HG03280 (cell line): Measurements from ENCODE around the gene PTPRN2.

Experiments used
- ATAC-seq: cut with Tn5 transposase; IDR thresholded peaks from one replicate; pipeline ENCODE4 v1.9.1; 2021; ENCODE audit warnings: mild to moderate bottlenecking, moderate library complexity; ENCODE audit not compliant: unreplicated experiment

PTPRN2 gene

GRCh38 chr7:158093156-158093796 is 494.3 kb downstream of the PTPRN2 start:
- ATAC-seq = no peak

- ATAC-seq = no peak
Measured at GRCh38 chr7:158087196-158087595, 500.4 kb downstream of the PTPRN2 start.

GRCh38 chr7:158085741-158086695 is 501.6 kb downstream of the PTPRN2 start:
- ATAC-seq = no peak

- ATAC-seq = no peak
Measured at GRCh38 chr7:158084555-158084954, 503.1 kb downstream of the PTPRN2 start.

GRCh38 chr7:158083526-158084310 is 503.9 kb downstream of the PTPRN2 start:
- ATAC-seq = no peak

GRCh38 chr7:158082761-158083160 is 504.9 kb downstream of the PTPRN2 start:
- no peak for ATAC-seq

- ATAC-seq = no peak
Measured at GRCh38 chr7:158080899-158081445, 506.7 kb downstream of the PTPRN2 start.

GRCh38 chr7:158077934-158078910 is 509.4 kb downstream of the PTPRN2 start:
- ATAC-seq = no peak

- ATAC-seq = no peak
Measured at GRCh38 chr7:158077151-158077840, 510.3 kb downstream of the PTPRN2 start.

GRCh38 chr7:158076656-158077055 is 511.0 kb downstream of the PTPRN2 start:
- no peak for ATAC-seq

- no peak for ATAC-seq
Measured at GRCh38 chr7:158076215-158076614, 511.4 kb downstream of the PTPRN2 start.

- ATAC-seq = no peak
Measured at GRCh38 chr7:158075633-158076001, 512.0 kb downstream of the PTPRN2 start.

- ATAC-seq = no peak
Measured at GRCh38 chr7:158074896-158075632, 512.6 kb downstream of the PTPRN2 start.

GRCh38 chr7:158073845-158074840 is 513.5 kb downstream of the PTPRN2 start:
- ATAC-seq = no peak

- no peak for ATAC-seq
Measured at GRCh38 chr7:158072991-158073730, 514.5 kb downstream of the PTPRN2 start.

GRCh38 chr7:158070222-158070920 is 517.3 kb downstream of the PTPRN2 start:
- no peak for ATAC-seq
